ENCODE results near the gene SIX3.
A peak's percentile ranks its signal among the peaks of the same experiment; 100 is the strongest.

Gene SIX3

GRCh38 chr2:44943693-44944101 is 2.2 kb downstream of the SIX3 start:
- no peak for DNase-seq (ENCODE audit: low read depth)

- no peak for DNase-seq (ENCODE audit: low read depth)
Measured at GRCh38 chr2:44944102-44944951, 2.8 kb downstream of the SIX3 start.

GRCh38 chr2:44944952-44945612 is 3.6 kb downstream of the SIX3 start:
- no peak for DNase-seq (ENCODE audit: low read depth)

DNA sequence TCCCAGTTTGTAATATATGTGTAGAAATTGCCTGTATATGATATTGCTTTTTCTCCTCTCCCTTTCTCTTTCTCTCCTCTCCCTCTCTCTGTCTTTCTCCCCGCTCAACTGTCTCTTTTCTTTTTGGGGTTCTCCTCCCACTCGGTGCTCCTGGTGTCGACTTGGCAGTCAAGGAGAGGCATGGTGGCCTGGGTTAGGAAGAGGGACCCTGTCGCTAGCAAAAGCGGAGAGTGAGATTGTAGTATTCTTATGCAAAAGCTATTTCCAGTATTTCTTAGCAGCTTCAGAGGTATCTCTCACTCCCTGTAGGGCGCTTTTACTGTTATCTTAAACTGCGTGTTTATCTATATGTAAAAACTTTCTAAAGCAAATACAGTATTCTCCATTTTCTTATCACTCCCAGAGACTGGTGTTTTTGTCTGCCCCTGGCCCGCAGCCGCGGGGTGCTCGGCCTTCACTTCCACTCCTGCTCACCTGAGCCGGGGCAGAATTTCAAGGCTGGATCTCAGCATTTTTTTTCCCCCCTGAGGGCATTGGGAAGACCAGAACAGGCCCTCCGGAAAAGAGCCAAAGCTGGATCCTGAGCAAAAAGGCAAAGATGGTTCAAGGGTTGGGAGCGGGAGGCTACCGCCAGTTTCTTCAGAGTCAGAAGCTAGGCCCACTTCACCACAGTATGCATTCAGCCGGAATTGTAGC is 4.3 kb downstream of the SIX3 start:
- no peak for DNase-seq (ENCODE audit: low read depth)

GRCh38 chr2:44946372-44947027 is 5.0 kb downstream of the SIX3 start:
- no peak for DNase-seq (ENCODE audit: low read depth)

DNA sequence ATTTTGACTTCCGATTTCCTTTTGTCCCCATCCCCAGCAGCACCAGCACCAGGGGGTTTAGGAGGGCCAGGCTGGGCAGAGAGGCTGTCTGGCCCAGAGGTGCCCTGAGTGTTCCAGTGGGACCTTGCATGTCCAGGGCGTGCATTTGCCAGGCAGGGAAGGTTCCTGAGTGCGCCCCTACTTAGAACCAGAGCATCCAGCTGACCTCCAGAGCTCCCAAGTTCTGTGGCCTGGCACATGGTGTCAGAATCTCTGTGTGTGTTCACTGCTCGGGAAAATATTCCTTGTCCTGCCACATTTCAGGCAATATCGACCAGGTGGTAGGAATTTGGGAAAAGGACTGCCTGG is 5.5 kb downstream of the SIX3 start:
- no peak for DNase-seq (ENCODE audit: low read depth)

DNA sequence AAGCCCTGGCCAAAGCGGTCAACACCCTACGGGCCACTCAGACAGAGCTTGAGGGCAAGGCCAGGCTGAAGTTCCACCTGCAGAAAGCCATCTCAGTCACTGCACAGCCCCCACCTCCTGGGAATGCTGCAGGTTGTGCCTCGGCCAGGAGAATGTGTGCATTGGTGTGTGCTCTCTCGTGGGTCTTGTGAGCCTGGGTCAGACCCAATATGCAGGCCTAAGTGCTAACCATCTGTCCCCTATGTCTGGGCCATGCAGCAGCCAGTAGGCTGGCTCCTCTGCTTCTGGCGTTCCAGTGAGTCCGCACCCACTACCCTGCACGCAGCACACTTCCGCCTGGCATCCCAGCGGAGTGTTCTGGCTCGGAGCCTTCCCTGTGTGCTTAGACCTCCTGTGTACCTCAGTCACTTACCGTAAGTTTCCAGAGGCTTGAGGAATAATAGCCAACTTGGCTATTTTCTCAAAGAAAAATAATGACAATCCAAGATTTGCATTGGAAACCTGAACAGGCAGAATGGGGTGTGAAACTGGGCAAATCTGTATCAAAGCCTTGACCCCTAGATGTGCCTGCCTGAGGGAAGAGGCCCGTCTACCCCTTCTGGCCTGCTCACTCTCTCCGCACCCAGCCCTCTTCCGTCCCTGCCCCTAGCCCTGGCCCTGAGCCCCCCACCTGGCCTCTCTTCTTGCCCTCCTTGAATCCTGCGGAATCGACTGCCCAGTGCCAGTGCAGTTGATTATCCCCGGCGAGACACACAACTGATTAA is 7.2 kb downstream of the SIX3 start:
- DNase-seq (ENCODE audit: low read depth), result no peak

GRCh38 chr2:44949329-44950151 is 8.0 kb downstream of the SIX3 start:
- no peak for DNase-seq (ENCODE audit: low read depth)

- no peak for DNase-seq (ENCODE audit: low read depth)
Measured at GRCh38 chr2:44950646-44951045, 9.1 kb downstream of the SIX3 start.

GRCh38 chr2:44951124-44951523 is 9.6 kb downstream of the SIX3 start:
- DNase-seq (ENCODE audit: low read depth), result no peak

- no peak for DNase-seq (ENCODE audit: low read depth)
Measured at GRCh38 chr2:44951714-44952113, 10.2 kb downstream of the SIX3 start.

GRCh38 chr2:44952143-44952805 is 10.8 kb downstream of the SIX3 start:
- DNase-seq (ENCODE audit: low read depth), result no peak

DNA sequence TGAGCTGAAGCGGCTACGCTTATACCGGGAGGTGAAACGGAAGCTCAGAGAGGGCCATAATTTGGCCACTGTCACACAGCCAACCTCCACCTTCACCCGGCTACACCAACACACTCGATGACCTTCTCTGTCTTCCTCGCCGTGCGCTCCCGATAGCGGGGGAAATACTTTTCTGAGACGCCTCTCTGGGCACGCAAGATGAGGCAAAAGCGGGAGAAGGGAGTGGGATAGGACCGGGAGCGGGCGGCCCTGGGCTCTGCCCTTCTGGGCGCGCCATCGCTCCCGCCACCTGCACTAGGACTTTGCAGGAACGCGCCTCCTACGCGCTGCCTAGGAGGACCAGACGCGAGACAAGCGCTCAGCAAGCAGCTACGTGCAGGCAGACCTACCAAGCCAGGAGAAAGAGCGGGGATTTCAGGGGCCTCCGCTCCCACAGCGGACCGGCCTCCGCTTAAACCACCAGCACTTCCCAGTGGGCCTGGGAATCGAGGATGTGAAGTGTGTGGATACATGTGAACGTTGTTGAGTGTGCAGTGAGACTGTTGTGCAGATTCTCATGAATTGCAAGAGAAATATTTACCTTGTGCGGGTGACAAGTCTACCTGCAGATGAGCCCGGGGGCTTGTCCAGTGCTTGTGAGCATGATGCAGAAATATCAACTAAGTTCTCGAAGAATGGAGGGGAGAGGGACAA is 11.4 kb downstream of the SIX3 start:
- no peak for DNase-seq (ENCODE audit: low read depth)

GRCh38 chr2:44953499-44953883 is 12.0 kb downstream of the SIX3 start:
- DNase-seq (ENCODE audit: low read depth), result no peak

DNA sequence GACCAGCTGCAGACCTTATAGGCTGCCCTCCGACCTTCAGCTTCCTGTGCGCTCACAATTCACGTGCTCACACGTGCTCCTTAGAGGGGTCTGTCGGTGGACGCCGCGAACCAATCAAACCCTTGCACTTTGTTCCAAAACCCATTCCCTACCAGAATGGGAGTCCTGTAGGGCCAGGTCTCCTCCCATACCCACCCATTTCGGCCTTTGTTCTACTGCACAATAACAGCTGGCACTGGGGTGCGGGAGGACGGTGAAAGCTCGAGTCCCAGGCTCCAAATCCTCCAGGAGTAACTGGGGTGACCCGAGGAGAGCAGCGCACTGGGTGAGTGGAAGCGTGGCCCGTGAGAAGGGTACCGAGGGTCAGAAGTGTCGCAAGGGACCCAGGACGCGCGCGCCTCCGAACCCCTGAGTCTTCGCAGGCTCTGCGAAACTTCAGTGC is 13.0 kb downstream of the SIX3 start:
- no peak for DNase-seq (ENCODE audit: low read depth)

DNA sequence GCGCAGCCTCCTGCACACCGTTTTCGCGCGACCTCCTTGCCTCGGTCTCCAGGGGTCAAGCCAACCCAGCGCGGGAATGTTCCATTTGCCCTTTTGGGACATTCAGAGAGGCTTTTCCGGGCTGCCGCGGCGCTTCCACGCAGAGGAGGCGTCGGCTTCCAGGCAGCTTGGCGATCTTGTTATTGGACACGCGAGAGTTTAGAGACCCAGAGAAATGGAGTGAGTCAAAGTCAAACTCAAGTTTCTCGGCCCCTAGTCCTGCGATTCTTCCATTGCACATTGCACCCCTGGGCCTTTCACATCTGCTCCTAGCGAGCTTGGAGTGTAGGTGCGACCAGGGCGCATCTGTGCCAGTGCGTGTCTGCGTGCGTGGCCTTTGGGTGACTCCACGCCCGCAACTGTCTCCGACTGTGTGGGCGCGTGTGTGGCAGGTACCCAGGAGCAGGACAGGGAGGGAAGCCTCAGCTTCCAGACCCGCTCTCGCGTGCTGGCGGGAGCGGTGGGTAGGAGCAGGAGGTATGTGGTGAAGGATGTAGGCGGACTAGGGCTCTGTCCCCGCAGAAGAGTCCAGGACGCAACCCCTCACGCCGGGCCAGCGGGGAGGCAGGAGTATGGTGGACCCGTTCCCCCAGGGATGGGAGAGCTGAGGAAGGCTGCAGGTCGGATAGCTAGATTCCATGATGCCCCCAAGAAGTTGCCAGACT is 13.5 kb downstream of the SIX3 start:
- DNase-seq (ENCODE audit: low read depth), result no peak

DNA sequence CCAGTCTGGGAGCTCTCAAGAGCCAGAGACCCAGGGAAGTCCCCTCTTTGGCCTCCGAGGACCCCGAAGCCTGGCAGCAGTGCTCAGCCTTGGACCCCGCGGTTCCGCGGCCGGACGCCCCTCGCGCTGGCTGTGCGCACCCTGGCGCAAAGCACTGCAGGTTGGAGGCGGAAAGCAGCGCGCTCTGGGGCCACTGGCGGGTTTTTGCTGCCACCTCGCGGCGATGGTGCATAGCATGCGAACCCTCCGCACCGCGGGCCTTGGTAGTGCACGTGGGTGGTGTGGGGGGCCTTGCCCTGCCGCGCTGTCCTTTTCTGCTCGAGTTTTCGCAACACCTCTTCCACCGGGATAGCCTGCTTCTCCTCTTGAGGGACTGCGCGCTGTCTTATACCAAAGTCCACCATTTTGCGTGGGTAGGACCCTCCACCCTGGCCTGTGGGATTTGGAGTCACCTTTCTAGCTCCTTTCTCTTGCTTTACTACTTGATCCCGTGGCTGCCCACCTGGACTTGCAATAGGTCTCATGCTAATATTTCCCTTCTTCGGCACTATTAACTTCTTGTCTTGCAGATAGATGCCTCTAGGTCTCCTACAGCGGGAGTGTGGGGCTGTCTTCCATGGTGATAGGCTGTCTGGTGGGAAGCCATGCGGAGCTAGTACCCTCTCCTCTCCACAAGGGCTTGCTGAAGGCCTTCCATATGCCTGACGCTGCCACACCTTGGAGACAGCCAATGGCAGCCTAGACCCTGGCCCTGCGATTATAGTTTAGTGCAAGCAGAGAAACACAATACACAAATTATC is 14.3 kb downstream of the SIX3 start:
- DNase-seq (ENCODE audit: low read depth), result peak; percentile 30

GRCh38 chr2:44956843-44957242 is 15.3 kb downstream of the SIX3 start:
- DNase-seq (ENCODE audit: low read depth), result no peak
